NCI-H187 treated with DMSO at 0.1 percent for 48 hours (cell line): Measurements from ENCODE around the gene SLC35E2B.
"Not testable (repeated sequence)": the region's sequence is repeated elsewhere in the genome, so short reads cannot be mapped to it uniquely, and the experiment has no call there.

ENCODE experiments used
- DNase-seq: peaks from one replicate; lab custom pipeline; 2025; lab: John Stamatoyannopoulos, UW

The SLC35E2B gene

DNA sequence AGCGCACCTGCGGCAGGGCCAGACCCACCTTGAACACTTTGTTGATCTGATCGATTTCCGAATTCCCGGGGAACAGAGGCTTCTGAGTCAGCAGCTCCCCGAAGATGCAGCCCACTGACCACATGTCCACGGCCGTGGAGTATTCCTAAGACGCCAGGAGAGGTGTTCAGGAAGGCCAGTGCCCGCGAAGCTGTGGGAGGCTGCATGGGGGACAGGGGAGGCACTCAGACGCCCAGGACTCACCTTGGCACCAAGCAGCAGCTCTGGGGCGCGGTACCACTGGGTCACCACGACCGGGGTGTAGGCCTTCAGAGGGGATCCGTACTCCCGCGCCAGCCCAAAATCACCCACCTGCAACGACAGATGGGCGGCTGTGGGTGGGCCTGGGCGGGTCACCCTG lies 11.2 kb upstream of the SLC35E2B start:
- no peak for DNase-seq

DNA sequence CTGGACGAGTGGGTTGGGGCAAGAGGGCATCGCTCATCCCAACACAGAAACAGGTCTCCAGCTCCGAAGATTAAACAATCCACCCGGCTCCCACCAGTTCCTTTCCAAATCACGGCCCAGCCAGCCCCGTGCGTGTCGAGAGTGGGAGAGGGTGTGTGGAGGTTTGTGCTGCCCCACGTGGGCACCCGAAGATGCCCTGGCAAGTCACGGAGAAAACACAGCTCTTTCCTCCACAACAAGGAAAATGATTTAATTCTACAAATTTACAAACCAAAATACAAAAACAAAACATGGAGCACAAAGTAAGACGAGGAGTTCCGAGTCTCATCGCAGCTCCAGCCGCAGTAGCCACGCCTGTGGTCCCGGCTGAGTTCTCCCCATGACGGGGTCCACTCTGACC lies 9.9 kb upstream of the SLC35E2B start:
- not testable (repeated sequence) for DNase-seq

DNA sequence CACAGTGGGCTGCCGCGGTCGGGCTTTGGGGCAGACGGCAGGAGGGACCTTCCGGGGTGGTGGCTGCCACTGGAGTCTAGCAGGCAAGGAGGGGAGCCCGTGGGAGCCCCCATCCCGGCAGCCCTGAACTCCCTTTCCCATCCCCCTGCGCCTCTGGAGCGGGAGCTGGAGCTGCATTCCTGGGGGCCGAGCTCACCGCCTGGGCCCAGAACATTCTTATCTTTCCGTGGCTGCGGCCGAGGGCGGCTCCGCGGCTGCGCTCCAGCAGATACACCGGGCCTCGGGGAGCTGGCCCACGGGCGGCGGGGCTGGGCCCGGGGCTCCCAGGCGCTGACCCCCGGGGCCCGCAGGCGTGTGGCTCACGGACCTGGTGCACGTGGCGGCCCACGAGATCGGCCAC lies 8.0 kb upstream of the SLC35E2B start:
- not testable (repeated sequence) for DNase-seq

DNA sequence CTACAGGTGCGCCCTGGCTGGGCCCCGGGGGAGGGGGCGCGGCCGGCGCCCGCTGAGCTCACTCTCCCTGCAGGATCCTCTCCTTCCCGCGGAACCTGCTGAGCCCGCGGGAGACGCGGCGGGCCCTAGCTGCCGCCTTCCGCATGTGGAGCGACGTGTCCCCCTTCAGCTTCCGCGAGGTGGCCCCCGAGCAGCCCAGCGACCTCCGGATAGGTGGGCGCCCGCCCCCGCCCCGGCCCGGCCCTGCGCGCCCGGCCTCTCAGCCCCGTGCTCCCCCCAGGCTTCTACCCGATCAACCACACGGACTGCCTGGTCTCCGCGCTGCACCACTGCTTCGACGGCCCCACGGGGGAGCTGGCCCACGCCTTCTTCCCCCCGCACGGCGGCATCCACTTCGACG lies 7.5 kb upstream of the SLC35E2B start:
- not testable (repeated sequence) for DNase-seq

DNA sequence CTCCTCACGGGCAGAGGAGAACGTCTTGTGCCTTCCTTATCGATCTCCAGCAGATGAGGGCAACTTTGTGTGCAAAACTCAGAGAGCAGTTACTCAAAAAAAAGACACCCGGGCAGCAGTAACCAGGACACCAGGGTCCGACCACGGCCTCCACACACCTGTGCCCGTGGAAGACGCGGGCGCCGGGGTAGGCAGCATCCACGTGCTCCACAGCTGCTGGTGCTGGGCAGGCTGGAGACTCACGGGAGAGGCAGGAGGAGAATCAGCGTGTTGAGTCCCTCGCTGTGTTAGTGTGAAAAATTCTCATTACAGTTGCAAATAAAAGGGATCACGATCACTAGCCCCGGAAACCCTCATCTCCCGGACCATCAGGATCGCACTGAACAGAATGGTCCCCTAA lies 6.5 kb upstream of the SLC35E2B start:
- not testable (repeated sequence) for DNase-seq

DNA sequence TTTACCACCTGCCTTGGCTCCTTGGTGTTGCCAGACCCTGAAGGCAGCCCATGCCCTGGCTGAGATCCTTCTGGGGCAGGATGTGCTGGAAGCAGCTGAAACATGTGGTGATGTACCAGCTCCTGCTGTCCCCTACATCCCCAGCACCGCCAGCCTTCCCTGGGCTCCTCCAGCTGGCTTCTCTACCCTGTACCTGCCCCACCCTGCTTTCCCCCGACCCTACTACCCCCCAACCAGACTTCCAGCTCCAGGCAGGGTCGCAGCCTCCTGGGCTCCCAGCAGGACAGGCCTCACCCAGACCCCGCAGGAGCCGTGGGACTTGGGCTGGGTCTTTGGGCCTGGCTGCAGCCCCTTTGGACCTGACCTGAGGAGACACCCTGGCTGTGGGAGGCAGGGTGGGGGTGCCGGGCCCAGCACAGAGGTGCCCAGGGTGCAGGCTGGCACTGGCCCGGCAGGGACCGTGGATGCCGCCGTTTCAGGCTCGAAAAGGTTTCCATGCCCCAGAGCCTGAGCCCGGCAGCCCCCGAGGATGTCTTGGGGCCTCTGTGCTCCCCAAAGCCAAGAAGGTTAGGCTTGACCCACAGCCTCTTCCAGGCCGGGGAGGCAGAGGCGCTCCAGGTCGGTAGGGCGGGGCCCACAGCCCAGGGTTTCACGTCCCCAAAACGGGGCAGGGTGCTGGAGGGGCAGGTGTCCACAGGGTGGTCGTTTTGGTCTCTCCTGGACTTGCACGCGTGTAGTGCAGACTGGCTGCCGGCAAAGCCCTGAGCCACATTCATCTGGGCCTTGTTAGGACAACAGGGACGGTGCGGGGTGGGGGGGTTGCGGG lies 5.0 kb upstream of the SLC35E2B start:
- DNase-seq, result not testable (repeated sequence)

DNA sequence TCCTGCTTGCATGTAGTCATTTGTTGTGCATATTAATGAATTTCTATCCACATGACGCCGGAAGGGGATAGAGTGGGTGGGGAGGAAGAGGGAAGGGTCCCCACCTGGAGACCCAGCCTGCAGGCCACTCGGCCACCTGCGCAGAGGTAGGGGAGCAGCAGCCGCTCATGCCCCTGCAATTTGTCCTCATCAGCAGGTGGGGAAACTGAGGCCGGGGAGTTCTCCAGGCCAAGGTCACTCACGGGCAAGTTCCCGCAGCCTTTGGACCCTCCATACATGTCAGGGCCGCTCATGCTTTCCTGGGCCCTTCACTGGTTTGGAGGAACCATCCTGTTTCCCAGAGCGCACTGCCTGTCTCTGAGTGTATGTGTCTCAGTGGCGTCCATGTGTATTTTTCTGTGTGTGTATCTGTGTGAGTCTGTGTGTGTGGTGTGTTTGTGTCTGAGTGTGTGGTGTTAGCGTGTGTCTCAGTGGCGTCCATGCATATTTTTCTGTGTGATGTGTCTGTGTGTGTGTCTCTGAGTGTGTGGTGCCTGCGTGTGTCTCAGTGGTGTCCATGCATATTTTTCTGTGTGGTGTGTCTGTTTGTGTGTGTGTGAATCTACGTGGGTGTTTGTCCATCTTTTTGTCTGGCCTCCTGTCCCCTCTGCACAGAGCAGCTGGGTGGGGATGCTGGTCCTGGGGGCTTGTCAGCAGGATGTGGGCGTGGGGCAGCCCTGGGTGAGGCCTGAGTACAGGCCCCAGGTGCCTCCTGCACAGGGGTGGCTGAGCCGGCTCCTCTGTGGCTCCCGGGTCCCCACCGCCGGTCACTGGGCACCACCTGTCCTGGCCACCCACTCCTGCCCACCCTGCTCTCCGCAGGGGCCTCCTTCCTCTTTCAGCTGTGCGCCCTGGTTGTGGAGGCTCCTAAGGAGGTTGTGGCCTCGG lies 4.1 kb upstream of the SLC35E2B start:
- DNase-seq, result not testable (repeated sequence)

DNA sequence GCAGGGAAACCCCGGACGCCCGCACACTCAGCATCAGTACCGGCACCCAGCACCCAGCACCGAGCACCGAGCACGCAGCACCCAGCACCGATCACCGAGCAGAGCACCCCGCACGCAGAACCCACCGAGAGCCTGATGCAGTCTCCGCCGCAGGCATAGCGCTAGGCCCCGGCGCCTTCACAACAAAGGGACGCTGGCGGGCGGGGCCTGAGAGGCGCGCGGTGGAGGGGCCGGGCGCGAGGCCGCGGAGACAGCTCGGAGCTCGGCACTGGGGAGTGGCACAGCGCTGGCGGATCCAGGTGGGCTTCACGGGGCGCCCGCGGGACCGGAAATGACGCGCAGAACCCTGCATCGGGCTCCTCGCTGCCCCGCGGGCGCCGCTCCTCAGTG lies 276 bp downstream of the SLC35E2B start:
- DNase-seq, result not testable (repeated sequence)

DNA sequence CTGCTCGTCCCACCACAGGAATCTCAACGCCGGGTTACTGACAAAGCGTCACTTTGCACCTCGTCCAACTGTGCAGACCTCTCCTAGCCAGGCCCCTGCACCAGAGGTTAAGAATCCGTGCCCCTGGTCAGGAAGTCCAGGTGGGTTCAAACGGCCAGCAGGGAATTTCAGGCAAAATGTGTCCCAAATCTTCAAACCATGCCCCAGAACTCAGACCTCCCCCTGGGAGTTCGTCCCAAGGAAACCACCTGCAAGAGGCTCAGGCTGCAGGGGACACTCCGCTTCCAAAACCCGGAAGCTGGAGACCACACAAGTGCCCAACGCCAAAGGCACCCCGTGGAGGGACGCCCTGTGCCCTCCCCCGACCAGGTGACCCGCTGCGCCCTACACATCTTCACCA lies 1.2 kb downstream of the SLC35E2B start:
- not testable (repeated sequence) for DNase-seq

DNA sequence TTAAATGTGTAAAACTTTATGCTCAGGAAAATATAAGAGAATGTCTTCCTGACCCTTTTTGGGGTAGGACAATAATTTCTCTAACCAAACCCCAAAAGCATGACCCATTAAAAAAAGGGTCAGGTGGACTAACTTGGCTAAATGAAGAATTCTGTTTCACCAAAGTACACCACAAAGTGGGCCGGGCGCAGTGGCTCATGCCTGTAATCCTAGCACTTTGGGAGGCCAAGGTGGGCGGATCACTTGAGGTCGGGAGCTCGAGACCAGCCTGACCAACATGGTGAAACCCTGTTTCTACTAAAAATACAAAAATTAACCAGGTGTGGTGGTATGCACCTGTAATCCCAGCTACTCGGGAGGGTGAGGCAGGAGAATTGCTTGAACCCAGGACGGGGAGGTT lies 3.1 kb downstream of the SLC35E2B start:
- DNase-seq, result not testable (repeated sequence)

DNA sequence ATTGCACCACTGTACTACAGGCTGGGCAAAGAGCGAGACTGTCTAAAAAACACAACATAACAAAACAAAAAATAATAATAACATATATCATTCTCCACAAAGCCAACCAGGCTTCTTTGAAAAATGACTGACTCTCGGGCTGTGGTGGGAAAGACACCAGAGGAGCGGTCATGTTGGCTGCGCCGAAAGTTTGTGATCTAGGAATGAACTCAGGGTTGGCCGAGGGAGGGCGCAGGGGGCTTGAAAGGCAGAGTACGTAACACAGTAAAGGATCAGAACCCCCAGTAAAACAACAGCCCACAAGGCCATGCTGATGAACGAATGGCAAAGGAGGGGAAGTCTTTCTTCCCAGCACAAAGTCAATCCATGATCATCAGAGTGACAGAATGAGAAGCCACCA lies 4.7 kb downstream of the SLC35E2B start:
- no peak for DNase-seq

DNA sequence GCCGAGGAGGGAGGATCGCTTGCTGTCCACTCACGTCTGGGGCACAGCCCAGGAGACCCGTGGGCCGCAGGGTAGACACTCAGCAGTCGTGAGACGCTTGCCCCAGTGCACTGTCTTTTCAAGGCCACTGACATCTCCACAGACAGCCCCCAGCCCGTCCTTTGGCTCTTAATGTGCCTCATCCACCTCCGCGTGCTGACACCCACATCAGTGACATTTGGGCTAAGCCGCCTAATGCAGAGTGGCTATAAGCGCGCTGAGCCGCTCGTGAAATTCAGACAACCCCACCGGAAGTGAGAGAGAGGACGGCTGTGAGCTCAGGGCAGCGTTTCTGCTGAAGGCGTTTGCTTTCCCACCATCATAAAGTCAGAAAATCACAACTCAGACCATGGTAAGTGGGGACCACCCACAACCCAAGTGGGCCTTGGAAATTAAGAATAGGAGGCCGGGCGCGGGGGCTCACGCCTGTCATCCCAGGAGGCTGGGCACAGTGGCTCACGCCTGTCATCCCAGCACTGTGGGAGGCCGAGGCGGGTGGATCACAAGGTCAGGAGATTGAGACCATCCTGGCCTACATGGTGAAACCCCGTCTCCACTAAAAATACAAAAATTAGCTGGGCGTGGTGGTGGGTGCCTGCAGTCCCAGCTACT lies 8.4 kb downstream of the SLC35E2B start:
- DNase-seq, result no peak

DNA sequence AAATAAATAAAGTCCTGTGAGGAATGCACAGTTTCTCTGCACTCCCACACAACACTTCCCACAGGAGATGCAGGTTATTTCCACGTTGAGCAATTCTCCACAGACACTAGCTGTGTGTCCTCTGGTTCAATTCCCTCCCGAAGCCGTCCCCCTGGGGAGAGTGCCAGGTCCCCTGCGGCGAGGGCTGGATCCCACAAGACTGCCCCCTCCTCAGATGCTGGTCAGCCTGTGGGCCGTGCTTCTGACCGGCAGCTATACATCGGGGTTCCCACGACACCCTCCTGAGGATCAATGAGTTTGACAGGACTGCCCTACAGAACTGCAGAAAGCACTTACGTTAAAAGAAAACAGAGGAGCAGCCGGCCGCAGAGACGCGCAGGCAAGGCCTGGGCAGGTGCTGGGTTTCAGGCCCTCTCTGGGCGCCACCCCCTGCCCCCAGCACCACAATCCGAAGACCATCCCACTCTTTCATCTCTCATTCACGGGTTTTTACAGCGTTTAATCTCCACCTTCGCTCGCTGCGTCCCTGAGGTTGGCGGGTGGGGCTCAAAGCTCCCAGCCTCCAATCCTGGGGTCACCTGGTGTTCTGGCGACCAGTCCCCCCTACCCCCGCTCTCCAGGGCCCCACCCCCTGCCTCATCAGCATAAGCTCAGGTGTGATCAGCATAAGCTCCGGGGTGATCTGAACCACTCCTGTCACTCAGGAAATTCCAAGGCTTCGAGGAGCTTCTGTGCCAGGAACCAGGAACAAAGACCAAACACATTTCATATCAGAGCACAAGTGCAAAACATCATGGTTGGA lies 9.3 kb downstream of the SLC35E2B start:
- DNase-seq, result no peak

DNA sequence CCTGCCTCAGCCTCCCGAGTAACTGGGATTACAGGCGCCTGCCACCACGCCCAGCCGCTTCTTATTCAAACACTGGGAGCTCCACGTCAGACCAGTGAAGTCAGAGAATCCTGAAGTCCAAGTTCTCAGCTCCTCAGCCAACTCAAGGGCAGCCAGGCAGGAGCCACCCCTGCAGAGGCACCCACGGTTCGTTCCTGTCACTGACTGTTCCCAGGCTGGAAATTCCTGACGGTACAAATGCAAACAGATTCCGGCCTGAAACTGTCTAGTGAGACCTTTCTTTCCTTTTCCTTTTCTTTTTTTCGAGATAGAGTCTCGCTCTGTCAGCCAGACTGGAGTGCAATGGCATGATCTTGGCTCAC lies 11.7 kb downstream of the SLC35E2B start:
- no peak for DNase-seq

DNA sequence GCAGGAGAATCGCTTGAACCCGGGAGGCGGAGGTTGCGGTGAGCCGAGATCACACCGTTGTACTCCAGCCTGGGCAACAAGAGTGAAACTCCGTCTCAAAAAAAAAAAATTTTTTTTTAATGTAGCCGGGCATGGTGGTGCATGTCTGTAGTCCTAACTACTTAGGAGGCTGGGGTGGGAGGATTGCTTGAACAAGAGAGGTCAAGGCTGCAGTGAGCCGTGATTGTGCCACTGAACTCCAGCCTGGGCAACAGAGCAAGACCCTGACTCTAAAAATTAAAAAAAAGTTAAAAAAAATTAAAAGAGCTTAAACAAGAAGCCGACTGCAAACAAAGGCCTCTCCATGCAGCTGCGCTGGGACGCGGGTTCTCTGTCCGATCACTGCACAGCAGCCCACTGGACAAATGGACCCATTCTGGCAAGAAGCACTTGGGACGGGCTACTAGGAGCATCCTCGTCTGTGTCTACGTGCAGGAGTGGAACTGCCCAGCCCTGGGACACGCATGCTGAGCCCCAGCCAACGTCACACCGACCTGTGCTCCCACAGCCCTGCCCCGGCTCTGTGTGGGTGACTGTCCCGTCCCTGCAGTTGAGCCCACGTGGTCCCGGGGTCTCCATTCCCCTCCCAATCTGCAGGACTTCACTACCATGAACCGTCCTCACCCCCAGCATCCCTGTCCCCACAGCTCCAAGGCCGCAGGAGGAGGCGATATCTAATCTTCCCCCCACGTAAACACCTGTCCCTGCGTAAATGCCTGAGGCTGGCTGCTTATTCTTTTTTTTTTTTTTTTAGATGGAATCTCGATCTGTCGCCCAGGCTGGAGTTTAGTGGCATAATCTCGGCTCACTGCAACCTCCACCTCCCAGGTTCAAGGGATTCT lies 12.3 kb downstream of the SLC35E2B start:
- DNase-seq, result no peak

DNA sequence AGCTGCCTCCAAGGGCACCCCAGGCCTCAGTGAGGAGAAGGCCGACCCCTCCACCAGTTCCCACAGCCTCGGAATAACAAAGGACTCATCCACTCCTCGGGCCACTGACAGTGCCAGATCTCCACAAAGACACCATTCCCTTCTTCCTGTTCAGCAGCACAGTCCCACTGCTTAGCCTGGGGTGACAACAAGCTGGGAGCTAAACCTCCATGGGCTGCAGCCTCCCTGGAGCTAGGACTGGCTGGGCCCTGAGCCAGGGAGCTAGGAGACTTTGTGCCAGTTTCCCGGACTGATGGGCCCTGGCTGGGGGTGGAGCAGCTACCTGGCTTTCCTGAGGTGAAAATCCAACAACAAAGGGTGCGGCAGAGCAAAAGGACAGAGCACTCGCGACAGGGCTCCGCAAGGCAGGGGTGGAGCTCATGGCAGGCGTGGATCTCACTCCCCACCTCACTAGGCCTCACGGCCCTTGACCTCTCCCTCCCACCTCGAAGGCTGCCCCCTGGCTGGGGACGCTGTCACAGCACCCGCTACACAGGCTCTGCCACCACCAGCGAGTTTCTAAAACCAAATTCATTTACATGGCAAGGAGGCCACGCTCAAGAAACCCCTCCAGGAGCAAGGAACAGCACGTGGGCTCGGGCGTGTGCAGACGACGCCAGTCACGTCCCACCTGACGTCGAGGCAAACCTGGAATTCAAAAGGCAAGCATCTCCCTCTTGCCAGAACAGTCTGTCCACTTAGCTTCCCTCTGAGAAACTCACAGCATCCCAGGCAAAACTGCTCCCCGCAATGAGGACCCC lies 13.8 kb downstream of the SLC35E2B start:
- DNase-seq, result no peak

DNA sequence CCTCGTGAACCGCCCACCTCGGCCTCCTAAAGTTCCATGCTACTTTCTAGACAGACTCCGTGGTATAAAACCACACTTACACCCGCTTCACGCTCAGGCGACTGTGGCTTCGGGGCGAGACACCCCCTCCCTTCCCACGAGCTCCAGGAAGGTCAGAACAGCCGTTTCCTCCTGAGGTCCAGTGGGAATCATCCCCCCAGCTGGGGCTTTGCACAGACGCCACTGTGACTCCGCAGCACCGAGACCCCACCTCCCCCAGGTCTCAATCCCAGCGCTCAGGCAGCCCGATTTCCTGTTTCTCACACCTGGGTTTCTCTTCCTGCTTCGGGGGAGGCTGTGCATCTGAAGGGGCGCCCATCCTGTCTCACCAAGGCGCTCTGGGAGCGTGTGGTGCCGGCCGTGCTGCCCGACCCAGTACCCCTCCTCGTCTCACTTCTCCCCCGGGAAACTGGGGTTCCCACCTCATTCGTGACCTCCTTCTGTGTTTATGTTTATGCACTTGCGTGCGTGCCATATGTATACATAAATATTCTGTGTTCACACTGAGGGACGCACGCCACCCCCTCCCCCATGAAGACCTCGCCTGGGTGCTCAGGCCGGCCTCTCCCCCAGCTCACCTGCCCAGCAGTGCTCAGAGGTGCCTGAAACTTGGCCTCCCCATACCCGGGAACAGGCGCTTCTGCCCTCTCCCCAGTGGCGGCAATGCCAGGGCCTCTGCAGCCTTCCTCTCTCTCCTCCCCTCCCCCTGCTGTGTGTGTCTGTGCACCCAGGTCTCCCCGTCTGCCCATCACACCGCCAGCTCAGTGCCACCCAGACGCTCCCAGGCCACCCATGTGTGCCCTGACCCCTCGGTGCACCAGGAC lies 14.6 kb downstream of the SLC35E2B start:
- no peak for DNase-seq

DNA sequence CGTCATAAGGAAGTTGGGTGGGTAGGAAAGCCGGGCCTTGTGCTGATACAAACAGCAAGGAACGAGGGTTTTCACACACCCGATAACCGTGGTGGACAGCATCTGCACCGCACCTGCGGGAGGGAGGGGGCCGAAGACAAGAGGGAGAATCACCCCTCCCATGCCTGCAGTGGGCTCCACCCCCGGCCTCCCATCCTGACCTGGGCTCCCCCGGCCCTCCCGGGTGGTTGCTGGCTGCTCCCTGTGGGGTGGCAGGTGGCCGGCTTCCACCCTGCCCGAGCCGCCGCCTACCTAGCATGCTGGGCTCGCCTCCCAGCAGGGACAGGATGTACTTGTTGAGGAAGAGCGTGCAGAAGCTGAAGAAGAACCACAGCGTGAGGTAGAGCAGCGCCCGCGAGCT lies 16.5 kb downstream of the SLC35E2B start:
- not testable (repeated sequence) for DNase-seq

DNA sequence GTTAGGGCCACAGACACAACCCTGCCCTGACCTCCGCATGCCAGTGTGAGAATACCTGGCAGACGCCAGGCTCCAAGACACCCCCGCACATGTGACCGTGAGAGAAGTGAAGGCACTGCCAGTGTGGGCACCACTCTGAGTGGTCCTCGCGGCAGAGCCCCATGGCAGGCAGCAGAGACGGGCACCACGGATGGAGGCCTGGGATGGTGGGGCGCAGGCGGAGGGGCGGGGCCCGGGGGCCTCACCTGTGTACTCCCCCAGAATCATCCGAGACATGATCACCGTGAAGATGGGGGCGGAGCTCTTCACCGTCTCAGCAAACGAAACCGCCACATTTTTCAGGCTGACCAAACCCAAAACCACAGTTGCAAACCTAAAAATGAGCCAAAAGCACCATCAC lies 17.4 kb downstream of the SLC35E2B start:
- DNase-seq, result not testable (repeated sequence)
